Heart left ventricle (tissue), 13 donors: ENCODE data around the gene LNPEP.

ENCODE experiments used
- CTCF ChIP-seq, 12 donors: fragments of 200-600 bp; sonication (generic) in 4 of 12; IDR thresholded peaks; one replicate each; pipeline versions ENCODE4 v1.5.0 to v1.8.0; 2018 to 2022; ENCODE audit warnings: antibody characterized with exemption in 12 of 12, mild to moderate bottlenecking in 5 of 12
- POLR2A ChIP-seq, 2 donors: fragments of 450-650 bp; IDR thresholded peaks; one replicate each; pipeline ENCODE4 v1.6.1; 2017; ENCODE audit warnings: antibody characterized with exemption in 2 of 2, mild to moderate bottlenecking in 2 of 2, moderate library complexity in 2 of 2
- donor health status: ischemic (EF 13 %, LVEDD 7.1; RV severe dilation, severe dysfunction).
- donor health status: DM: no; HTN: yes; CAD: no.
- donor health status: DM: no; HTN: no; CAD: no.
- donor health status: ischemic (EF 25% LVEDD 6.9; RV normal size, moderate dysfunction).
- donor health status: ischemic (EF 25% LVEDD 5.7; RV mildly dilated, moderate dysfunction).
- donor health status: ischemic (EF 35%, LVEDD 5.7; RV mildly dilated, moderate dysfunction).
- donor health status: nonischemic (EF 11% LVEDD 7.7; RV severe dilation, severe dysfunction).
- donor health status: DM: yes; HTN: yes; CAD: no.
- donor health status: PGD.
- donor health status: ischemic (EF 29% LVEDD 5.4; RV normal size, mild dysfunction).
- donor health status: nonischemic (EF 23%, LVEDD 6.1; RV moderate dilation, normal function).

GRCh38 chr5:96997265-96997859 is 61.5 kb downstream of the LNPEP start:
- TF ChIP-seq CTCF (IDR thresholded peaks at IDR 0.05) (peak in 11 of 12 donors; percentile 27 to 66 (median 49)), POLR2A (IDR thresholded peaks at IDR 0.05) (no peak)
